ENCODE results near the gene SIT1.
"Not testable (repeated sequence)": the region's sequence is repeated elsewhere in the genome, so short reads cannot be mapped to it uniquely, and the experiment has no call there.

The SIT1 gene

GRCh38 chr9:35639631-35640030 lies 11.1 kb downstream of the SIT1 start:
- ChIA-PET POLR2A (ENCODE audit: low non-redundant PET) (no interaction called here), CTCF (no interaction called here)
- TF ChIP-seq CTCF (conservative IDR thresholded peaks at IDR 0.05; ENCODE audit: low read depth), result no peak
- no peak overlapping the region for H3K27ac ChIP-seq
- no peak for DNase-seq (ENCODE audit: low spot score)

GRCh38 chr9:35639225-35639624 lies 11.5 kb downstream of the SIT1 start:
- DNase-seq (ENCODE audit: low spot score); H3K27ac ChIP-seq; CTCF ChIA-PET; POLR2A ChIA-PET (ENCODE audit: low non-redundant PET): not testable (repeated sequence)

- DNase-seq (ENCODE audit: low spot score); CTCF ChIA-PET; H3K27ac ChIP-seq; POLR2A ChIA-PET (ENCODE audit: low non-redundant PET): not testable (repeated sequence)
Measured at GRCh38 chr9:35638751-35639150, 12.0 kb downstream of the SIT1 start.

- DNase-seq (ENCODE audit: low spot score); CTCF ChIA-PET; POLR2A ChIA-PET (ENCODE audit: low non-redundant PET); H3K27ac ChIP-seq: not testable (repeated sequence)
Measured at GRCh38 chr9:35637427-35637955, 13.2 kb downstream of the SIT1 start.

- POLR2A ChIA-PET (ENCODE audit: low non-redundant PET); H3K27ac ChIP-seq; DNase-seq (ENCODE audit: low spot score): not testable (repeated sequence)
- CTCF ChIA-PET, result interaction anchor here (1.0 kb wide), 1 partner anchor 8 kb away, joined by 4 read pairs; no protein-coding TSS in a partner anchor
Measured at GRCh38 chr9:35636877-35637246, 13.9 kb downstream of the SIT1 start.

- CTCF ChIA-PET, result interaction anchor here (0.9 to 1.0 kb wide), 2 partner anchors 9 to 33 kb away, joined by 3 to 4 read pairs; no protein-coding TSS in a partner anchor
- DNase-seq (ENCODE audit: low spot score), result no peak
- POLR2A ChIA-PET (ENCODE audit: low non-redundant PET), result no interaction called here
- no peak for TF ChIP-seq CTCF (conservative IDR thresholded peaks at IDR 0.05; ENCODE audit: low read depth)
- no peak overlapping the region for H3K27ac ChIP-seq
Measured at GRCh38 chr9:35636135-35636876, 14.4 kb downstream of the SIT1 start.

GRCh38 chr9:35635730-35636129 lies 15.0 kb downstream of the SIT1 start:
- no peak for TF ChIP-seq CTCF (conservative IDR thresholded peaks at IDR 0.05; ENCODE audit: low read depth)
- no peak overlapping the region for H3K27ac ChIP-seq
- ChIA-PET CTCF (interaction anchor here (0.9 to 1.0 kb wide), 2 partner anchors 9 to 32 kb away, joined by 3 to 4 read pairs; no protein-coding TSS in a partner anchor), POLR2A (ENCODE audit: low non-redundant PET) (no interaction called here)
- DNase-seq (ENCODE audit: low spot score), result no peak

GRCh38 chr9:35629597-35629996 lies 21.1 kb downstream of the SIT1 start:
- no peak for DNase-seq (ENCODE audit: low spot score)
- no peak overlapping the region for H3K27ac ChIP-seq
- CTCF ChIA-PET, result interaction anchor here (0.7 to 1.0 kb wide), 3 partner anchors 18 to 326 kb away, joined by 4 to 12 read pairs (median 5); no protein-coding TSS in a partner anchor
- no peak for TF ChIP-seq CTCF (conservative IDR thresholded peaks at IDR 0.05; ENCODE audit: low read depth)
- POLR2A ChIA-PET (ENCODE audit: low non-redundant PET), result no interaction called here
